22Rv1 (cell line): ENCODE results near the gene NFKBIB.

Experiments
- ZFX ChIP-seq: fragments of 450-650 bp; IDR thresholded peaks from 2 replicates; pipeline ENCODE4 v1.6.1; 2017; ENCODE audit warnings: antibody characterized with exemption, borderline replicate concordance
- TF ChIP-seq, protein P1 (sequence below): fragments of 450-650 bp; IDR thresholded peaks from 2 replicates; pipeline ENCODE4 v1.5.1; 2017; ENCODE audit warnings: mild to moderate bottlenecking

DNA sequence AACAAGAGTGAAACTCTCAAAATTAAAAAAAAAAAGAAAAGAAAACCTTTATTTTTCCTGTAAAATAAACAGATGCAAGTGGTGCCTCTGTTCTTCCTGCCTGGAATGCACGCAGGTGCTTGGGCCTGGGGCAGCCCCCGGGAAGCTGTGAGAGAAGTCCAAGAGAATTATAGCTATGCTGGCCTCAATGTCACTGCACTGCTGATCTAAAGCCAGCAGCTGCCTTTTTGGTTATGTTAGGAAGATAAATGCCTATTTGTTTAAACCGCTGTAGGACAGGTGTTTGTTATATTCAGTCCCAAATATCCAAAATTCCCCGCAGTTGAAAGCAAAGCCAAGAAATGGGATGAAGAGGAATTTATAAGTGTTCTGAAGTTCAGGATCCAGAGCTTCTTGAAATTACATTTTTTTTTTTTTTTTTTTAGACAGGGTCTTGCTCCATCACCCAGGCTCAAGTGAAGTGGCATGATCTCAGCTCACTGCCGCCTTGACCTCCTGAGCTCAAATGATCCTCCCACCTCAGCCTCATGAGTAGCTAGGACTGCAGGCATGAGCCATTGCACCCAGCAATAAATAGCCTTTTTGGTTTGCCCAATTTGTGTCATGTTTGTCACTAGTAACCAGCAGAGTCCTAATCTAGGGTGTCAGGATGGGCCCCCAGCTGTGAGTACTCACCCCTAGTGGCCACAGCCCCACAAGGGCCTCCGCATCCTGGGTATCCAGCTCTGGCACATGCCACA lies 23.9 kb upstream of the NFKBIB start:
- TF ChIP-seq, protein P1, sequence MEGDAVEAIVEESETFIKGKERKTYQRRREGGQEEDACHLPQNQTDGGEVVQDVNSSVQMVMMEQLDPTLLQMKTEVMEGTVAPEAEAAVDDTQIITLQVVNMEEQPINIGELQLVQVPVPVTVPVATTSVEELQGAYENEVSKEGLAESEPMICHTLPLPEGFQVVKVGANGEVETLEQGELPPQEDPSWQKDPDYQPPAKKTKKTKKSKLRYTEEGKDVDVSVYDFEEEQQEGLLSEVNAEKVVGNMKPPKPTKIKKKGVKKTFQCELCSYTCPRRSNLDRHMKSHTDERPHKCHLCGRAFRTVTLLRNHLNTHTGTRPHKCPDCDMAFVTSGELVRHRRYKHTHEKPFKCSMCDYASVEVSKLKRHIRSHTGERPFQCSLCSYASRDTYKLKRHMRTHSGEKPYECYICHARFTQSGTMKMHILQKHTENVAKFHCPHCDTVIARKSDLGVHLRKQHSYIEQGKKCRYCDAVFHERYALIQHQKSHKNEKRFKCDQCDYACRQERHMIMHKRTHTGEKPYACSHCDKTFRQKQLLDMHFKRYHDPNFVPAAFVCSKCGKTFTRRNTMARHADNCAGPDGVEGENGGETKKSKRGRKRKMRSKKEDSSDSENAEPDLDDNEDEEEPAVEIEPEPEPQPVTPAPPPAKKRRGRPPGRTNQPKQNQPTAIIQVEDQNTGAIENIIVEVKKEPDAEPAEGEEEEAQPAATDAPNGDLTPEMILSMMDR, result no peak
- TF ChIP-seq ZFX, result no peak
